Thoracic aorta endothelial cell (primary cell): Measurements from ENCODE around the gene REEP2. TPM values are rescaled to one million over a fixed set of nuclear protein-coding genes. Genes with fewer than 3 reads are reported as not detected.

Experiments used
- small RNA-seq: library from RNA; depleted of rRNA; stranded (forward); fragments of <200 nt; gene quantifications from one replicate; pipeline ENCODE3, GENCODE V24; 2012
- total RNA-seq: library from RNA; depleted of rRNA; stranded (reverse); fragments of >200 nt; gene quantifications from 2 replicates; pipeline ENCODE4 v1.2.3, GENCODE V29; 2012

The REEP2 gene, protein sequence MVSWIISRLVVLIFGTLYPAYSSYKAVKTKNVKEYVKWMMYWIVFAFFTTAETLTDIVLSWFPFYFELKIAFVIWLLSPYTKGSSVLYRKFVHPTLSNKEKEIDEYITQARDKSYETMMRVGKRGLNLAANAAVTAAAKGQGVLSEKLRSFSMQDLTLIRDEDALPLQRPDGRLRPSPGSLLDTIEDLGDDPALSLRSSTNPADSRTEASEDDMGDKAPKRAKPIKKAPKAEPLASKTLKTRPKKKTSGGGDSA
- 2.8 and 5.6 TPM in 2 replicates for total RNA-seq

DNA sequence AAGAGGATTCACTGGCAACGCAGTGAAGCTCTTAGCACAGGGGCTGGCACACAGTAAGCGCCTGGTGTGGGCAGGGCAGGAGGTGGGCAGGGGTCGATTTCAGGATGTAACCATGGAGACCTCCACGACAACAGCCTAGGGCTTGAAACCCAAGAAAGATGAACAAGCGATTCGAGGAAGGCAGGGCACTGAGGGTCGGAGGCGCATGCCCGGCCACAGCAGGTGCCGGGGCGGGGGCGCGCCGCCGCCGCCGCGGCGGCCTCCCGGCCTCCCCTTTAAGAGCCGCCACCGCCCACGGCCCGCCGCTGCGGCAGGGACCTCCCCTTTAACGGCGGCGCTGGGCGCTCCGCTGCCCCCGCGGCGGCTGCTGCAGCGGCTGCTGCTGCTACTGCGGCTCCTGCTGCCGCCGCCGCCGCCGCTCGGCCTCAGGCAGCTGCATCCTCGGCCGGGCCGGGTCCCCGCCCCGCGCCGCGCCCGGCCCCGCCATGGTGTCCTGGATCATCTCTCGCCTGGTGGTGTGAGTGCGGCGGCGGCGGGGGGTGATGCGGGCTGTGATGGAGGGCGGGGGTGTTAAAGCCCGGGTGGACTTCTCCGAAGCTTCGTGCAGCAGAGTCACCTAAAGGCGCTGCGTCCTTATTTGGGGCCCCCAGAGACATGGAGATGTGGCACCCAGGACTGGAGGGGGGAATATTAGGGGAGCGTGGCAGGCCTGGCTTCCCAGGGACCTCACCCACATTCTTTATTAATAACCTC is at the start of gene REEP2:
TSS of gene REEP2 (plus strand) at position 334 of the 753 bp plus-strand sequence. CDS start at position 486, 152 bp downstream.

DNA sequence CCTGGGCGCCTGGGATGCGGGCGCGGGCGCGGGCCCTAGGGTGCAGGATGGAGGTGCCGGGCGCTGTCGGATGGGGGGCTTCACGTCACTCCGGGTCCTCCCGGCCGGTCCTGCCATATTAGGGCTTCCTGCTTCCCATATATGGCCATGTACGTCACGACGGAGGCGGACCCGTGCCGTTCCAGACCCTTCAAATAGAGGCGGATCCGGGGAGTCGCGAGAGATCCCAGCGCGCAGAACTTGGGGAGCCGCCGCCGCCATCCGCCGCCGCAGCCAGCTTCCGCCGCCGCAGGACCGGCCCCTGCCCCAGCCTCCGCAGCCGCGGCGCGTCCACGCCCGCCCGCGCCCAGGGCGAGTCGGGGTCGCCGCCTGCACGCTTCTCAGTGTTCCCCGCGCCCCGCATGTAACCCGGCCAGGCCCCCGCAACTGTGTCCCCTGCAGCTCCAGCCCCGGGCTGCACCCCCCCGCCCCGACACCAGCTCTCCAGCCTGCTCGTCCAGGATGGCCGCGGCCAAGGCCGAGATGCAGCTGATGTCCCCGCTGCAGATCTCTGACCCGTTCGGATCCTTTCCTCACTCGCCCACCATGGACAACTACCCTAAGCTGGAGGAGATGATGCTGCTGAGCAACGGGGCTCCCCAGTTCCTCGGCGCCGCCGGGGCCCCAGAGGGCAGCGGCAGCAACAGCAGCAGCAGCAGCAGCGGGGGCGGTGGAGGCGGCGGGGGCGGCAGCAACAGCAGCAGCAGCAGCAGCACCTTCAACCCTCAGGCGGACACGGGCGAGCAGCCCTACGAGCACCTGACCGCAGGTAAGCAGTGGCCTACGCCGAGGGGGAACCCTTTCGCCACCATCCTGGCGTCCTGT is 26.6 kb downstream of the REEP2 start, which contains the start of gene EGR1:
TSS of gene EGR1 (plus strand) at position 219 of the 864 bp plus-strand sequence. CDS start at position 502, 283 bp downstream.

Small RNA genes within 50 kb of the gene (small RNA-seq; reads per million reads assigned to genes)
- gene AC113403.1 = not detected

Other genes with a start within 250 kb of the REEP2 start
- gene CDC23, start 225.7 kb upstream of the REEP2 start, total RNA-seq = 45.1 and 48.4 TPM in 2 replicates
- not detected in 2 replicates for gene GFRA3, start 164.4 kb upstream of the REEP2 start, total RNA-seq
- gene CDC25C, start 107.3 kb upstream of the REEP2 start, total RNA-seq = 13.0 and 19.0 TPM in 2 replicates
- gene FAM53C, start 100.8 kb upstream of the REEP2 start, total RNA-seq = 32.2 and 34.4 TPM in 2 replicates
- gene KDM3B, start 86.4 kb upstream of the REEP2 start, total RNA-seq = 61.6 and 69.0 TPM in 2 replicates
- gene EGR1, start 26.4 kb downstream of the REEP2 start, total RNA-seq = 0.79 and 0.80 TPM in 2 replicates
- 173 and 181 TPM in 2 replicates for gene ETF1, start 104.2 kb downstream of the REEP2 start, total RNA-seq
- 359 and 385 TPM in 2 replicates for gene HSPA9, start 136.3 kb downstream of the REEP2 start, total RNA-seq